ENCODE measurements around the gene MRI1. TPM values are rescaled to one million over a fixed set of nuclear protein-coding genes. Genes with fewer than 3 reads are reported as not detected.

The MRI1 gene
- total and polyA plus RNA-seq, 2 donors (not counting 1 experiment from before 2014, with no cell fraction given), result 75.5 to 118 TPM

DNA sequence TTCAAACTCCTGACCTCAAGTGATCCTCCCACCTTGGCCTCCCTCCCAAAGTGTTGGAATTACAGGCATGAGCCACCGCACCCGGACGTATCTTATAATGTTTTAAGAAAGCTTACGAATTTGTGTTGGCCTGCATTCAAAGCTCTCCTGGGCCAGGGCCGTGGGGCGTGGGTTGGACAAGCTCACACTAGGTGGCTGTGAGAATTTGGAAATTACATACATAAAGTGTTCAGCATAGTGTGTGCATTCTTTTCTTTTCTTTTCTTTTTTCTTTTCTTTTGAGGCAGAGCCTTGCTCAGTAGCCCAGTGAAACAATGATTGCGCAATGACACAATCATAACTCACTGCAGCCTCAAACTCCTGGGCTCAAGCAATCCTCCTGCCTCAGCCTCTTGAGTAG, 33.5 kb downstream of the MRI1 start:
- Histone ChIP-seq H3K4me2 (replicated peaks; ENCODE audit: low read depth, low read length, poor library complexity, severe bottlenecking) (no peak overlapping the region), H3K79me2 (ENCODE audit: control insufficient read depth, insufficient read depth, low read length) (peaks cover 15% of the 10 kb centered on the region), H3K27ac (ENCODE audit: low read length in 2 of 2) (no peak overlapping the region), H3K9me3 (ENCODE audit: control extremely low read depth in 1 of 3, control insufficient read depth in 2 of 3, insufficient read depth in 1 of 3, low read length in 2 of 3) (peaks cover 0 to 4% (median 0%) of the 10 kb centered on the region in 3 donors), H3K27me3 (replicated peaks in 1 of 4; ENCODE audit: control extremely low read depth in 1 of 4, control insufficient read depth in 3 of 4, insufficient read depth in 4 of 4, low read length in 3 of 4) (no peaks in the 10 kb centered on the region), H3K4me1 (ENCODE audit: control insufficient read depth in 2 of 2, insufficient read depth in 2 of 2, low read length in 2 of 2) (peaks cover 18 to 23% of the 10 kb centered on the region in 2 donors), H3K4me3 (ENCODE audit: control extremely low read depth in 1 of 5, extremely low read depth in 1 of 5, insufficient read depth in 1 of 5, low read depth in 2 of 5, low read length in 4 of 5) (no peak overlapping the region), H3K9ac (ENCODE audit: low read length) (no peak overlapping the region), H2AFZ (ENCODE audit: insufficient read depth, low read depth, low read length, poor library complexity, severe bottlenecking) (no peak overlapping the region), H4K20me1 (ENCODE audit: control insufficient read depth, insufficient read depth, low read length, poor library complexity, severe bottlenecking) (no peaks in the 10 kb centered on the region), H3K36me3 (replicated peaks in 1 of 2; ENCODE audit: control extremely low read depth in 1 of 2, control insufficient read depth in 1 of 2, extremely low read depth in 1 of 2, insufficient read depth in 2 of 2, low read length in 1 of 2) (peaks cover 0 to 1% of the 10 kb centered on the region in 2 experiments)
- ChIA-PET POLR2A (no interaction called here), CTCF (interaction anchor here (0.6 to 7.3 kb wide), 7 partner anchors 9 to 1505 kb away, joined by 3 to 52 read pairs (median 4); partner anchors contain the start of gene C19orf53)
- ATAC-seq (ENCODE audit: low read depth), result no peak
- TF ChIP-seq CTCF (IDR thresholded peaks at IDR 0.05) (no peak), EZH2 (IDR thresholded peaks at IDR 0.05; ENCODE audit: borderline replicate concordance, insufficient read depth, low read depth, low read length, poor library complexity, severe bottlenecking) (no peak)
- intact Hi-C loops (cut with micrococcal nuclease), result no loop called here
- no peak for DNase-seq
- Mint-ChIP-seq H3K4me3 (no peak overlapping the region), H3K4me1 (peaks cover 30% of the 10 kb centered on the region), H3K27me3 (no peaks in the 10 kb centered on the region), H3K27ac (no peak overlapping the region), H3K9me3 (ENCODE audit: insufficient read depth) (no peaks in the 10 kb centered on the region)
- 95% methylated on average over 6 of the region's 7 CpGs for WGBS (ENCODE audit: insufficient coverage)

DNA sequence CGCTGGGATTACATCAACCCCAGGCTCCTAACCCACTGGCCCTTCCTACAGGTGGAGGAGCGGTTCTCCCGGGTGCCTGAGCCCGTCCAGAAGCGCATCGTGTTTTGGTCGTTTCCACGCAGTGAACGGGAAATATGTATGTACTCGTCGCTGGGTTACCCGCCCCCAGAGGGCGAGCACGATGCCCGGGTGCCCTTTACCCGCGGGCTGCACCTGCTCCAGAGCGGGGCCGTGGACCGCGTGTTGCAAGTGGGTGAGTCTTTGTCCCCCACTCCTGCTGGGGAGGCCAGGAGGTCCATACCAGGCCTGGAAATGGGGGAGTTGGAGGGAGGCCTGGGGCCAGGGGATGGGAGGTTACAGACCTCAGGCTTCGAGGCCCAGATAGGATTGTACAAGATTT, 35.3 kb downstream of the MRI1 start:
- whole genome bisulfite sequencing (ENCODE audit: insufficient coverage), result 99% methylated on average over 21 of the region's 22 CpGs
- CTCF ChIA-PET, result interaction anchor here (0.7 to 7.3 kb wide), 3 partner anchors 11 to 64 kb away, joined by 3 to 52 read pairs (median 4); no protein-coding TSS in a partner anchor
- no peaks in the 10 kb centered on the region for H3K9me3 Mint-ChIP-seq (ENCODE audit: insufficient read depth)

More for the DNA sequence above, 35.3 kb downstream of the MRI1 start:
- no peaks in the 10 kb centered on the region for H3K27me3 ChIP-seq (replicated peaks in 1 of 4; ENCODE audit: control extremely low read depth in 1 of 4, control insufficient read depth in 3 of 4, insufficient read depth in 4 of 4, low read length in 3 of 4)
- no peak for TF ChIP-seq EZH2 (IDR thresholded peaks at IDR 0.05; ENCODE audit: borderline replicate concordance, insufficient read depth, low read depth, low read length, poor library complexity, severe bottlenecking)
- no peak for TF ChIP-seq CTCF (IDR thresholded peaks at IDR 0.05)
- H3K79me2 ChIP-seq (ENCODE audit: control insufficient read depth, insufficient read depth, low read length), result peaks cover 15% of the 10 kb centered on the region
- peaks cover 21% of the 10 kb centered on the region for H3K4me1 Mint-ChIP-seq
- ATAC-seq (ENCODE audit: low read depth) (no peak), DNase-seq (peak; percentile 11)
- H3K27me3 Mint-ChIP-seq, result no peaks in the 10 kb centered on the region
- H3K36me3 ChIP-seq (replicated peaks in 1 of 2; ENCODE audit: control extremely low read depth in 1 of 2, control insufficient read depth in 1 of 2, extremely low read depth in 1 of 2, insufficient read depth in 2 of 2, low read length in 1 of 2), result peaks cover 0 to 4% of the 10 kb centered on the region in 2 experiments
- intact Hi-C loops (cut with micrococcal nuclease), result no loop called here
- no peak overlapping the region for H3K27ac ChIP-seq (ENCODE audit: low read length in 2 of 2)
- peaks cover 14 to 16% of the 10 kb centered on the region in 2 donors for H3K4me1 ChIP-seq (ENCODE audit: control insufficient read depth in 2 of 2, insufficient read depth in 2 of 2, low read length in 2 of 2)
- H3K4me3 Mint-ChIP-seq, result no peak overlapping the region
- no peaks in the 10 kb centered on the region for H4K20me1 ChIP-seq (ENCODE audit: control insufficient read depth, insufficient read depth, low read length, poor library complexity, severe bottlenecking)
- H3K4me2 ChIP-seq (replicated peaks; ENCODE audit: low read depth, low read length, poor library complexity, severe bottlenecking), result no peak overlapping the region
- POLR2A ChIA-PET, result interaction anchor here (0.6 kb wide), 1 partner anchor 54 kb away, joined by 6 read pairs; no protein-coding TSS in a partner anchor
- H3K27ac Mint-ChIP-seq, result no peak overlapping the region
- no peak overlapping the region for H2AFZ ChIP-seq (ENCODE audit: insufficient read depth, low read depth, low read length, poor library complexity, severe bottlenecking)
- no peak overlapping the region for H3K9ac ChIP-seq (ENCODE audit: low read length)
- H3K9me3 ChIP-seq (ENCODE audit: control extremely low read depth in 1 of 3, control insufficient read depth in 2 of 3, insufficient read depth in 1 of 3, low read length in 2 of 3), result peaks cover 0 to 2% (median 0%) of the 10 kb centered on the region in 3 donors
- no peak overlapping the region for H3K4me3 ChIP-seq (ENCODE audit: control extremely low read depth in 1 of 5, extremely low read depth in 1 of 5, insufficient read depth in 1 of 5, low read depth in 2 of 5, low read length in 4 of 5)

Data from B cell (primary cell).